ENCODE results near the gene PHOSPHO1. TPM values are rescaled to one million over a fixed set of nuclear protein-coding genes. Genes with fewer than 3 reads are reported as not detected.
"Not testable (repeated sequence)": the region's sequence is repeated elsewhere in the genome, so short reads cannot be mapped to it uniquely, and the experiment has no call there.

Gene PHOSPHO1
- total RNA-seq, 4 donors from 2014 or later: 0.60 to 11.2 (median 0.94) TPM; not detected in 1

- ATAC-seq (ENCODE audit: low FRiP score) (no peak), DNase-seq (ENCODE audit: low spot score) (no peak)
- TF ChIP-seq, protein P1, sequence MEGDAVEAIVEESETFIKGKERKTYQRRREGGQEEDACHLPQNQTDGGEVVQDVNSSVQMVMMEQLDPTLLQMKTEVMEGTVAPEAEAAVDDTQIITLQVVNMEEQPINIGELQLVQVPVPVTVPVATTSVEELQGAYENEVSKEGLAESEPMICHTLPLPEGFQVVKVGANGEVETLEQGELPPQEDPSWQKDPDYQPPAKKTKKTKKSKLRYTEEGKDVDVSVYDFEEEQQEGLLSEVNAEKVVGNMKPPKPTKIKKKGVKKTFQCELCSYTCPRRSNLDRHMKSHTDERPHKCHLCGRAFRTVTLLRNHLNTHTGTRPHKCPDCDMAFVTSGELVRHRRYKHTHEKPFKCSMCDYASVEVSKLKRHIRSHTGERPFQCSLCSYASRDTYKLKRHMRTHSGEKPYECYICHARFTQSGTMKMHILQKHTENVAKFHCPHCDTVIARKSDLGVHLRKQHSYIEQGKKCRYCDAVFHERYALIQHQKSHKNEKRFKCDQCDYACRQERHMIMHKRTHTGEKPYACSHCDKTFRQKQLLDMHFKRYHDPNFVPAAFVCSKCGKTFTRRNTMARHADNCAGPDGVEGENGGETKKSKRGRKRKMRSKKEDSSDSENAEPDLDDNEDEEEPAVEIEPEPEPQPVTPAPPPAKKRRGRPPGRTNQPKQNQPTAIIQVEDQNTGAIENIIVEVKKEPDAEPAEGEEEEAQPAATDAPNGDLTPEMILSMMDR (IDR thresholded peaks at IDR 0.05): no peak
Observed at GRCh38 chr17:49180998-49181635, 49.5 kb downstream of the PHOSPHO1 start.

- ATAC-seq (ENCODE audit: low FRiP score) (no peak), DNase-seq (ENCODE audit: low spot score) (peak; percentile 58)
- TF ChIP-seq, protein P1 (IDR thresholded peaks at IDR 0.05): peak in 1 of 3 donors; percentile 52
Observed at GRCh38 chr17:49180303-49180702, 50.3 kb downstream of the PHOSPHO1 start.

DNA sequence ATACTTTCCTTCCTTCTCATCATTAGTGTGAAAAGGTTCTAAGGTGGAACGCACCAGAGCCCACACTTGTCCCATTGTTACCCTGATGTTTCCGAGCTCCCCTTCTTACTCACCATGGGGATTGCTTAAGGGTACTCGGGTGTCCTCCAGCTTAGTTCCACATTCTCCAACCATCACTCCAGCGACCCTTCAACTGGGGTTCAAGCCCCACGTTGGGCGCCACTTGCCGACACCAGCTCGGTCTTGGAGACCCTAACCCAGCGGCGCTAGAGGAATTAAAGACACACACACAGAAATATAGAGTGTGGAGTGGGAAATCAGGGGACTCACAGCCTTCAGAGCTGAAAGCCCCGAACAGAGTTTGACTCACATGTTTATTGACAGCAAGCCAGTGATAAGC lies 54.6 kb downstream of the PHOSPHO1 start:
- not testable (repeated sequence) for DNase-seq (ENCODE audit: low spot score); ATAC-seq (ENCODE audit: low FRiP score)

Other genes starting within 250 kb of the PHOSPHO1 start
- under 1 TPM in 1 of 4 donors, not detected in 3; 0.16 TPM for gene IGF2BP1, start 233.4 kb downstream of the PHOSPHO1 start, total RNA-seq
- not detected for gene B4GALNT2, start 98.0 kb downstream of the PHOSPHO1 start, total RNA-seq
- gene GNGT2, start 20.2 kb downstream of the PHOSPHO1 start, total RNA-seq: 1 to 10 TPM in 3 of 4 donors, under 1 TPM in 1; 0.74 to 5.2 (median 2.9) TPM
- gene ABI3, start 20.1 kb downstream of the PHOSPHO1 start, total RNA-seq: 1 to 10 TPM; 3.6 to 7.4 (median 5.4) TPM
- 10 to 100 TPM; 22.9 to 50.0 (median 31.0) TPM for gene ZNF652, start 131.5 kb upstream of the PHOSPHO1 start, total RNA-seq
- gene PHB1, start 184.1 kb upstream of the PHOSPHO1 start, total RNA-seq: 100 to 1,000 TPM in 2 of 4 donors, 10 to 100 TPM in 2; 86.9 to 139 (median 111) TPM